PC-3 (cell line): ENCODE data around the gene FBXO48. TPM values are rescaled to one million over a fixed set of nuclear protein-coding genes. Genes with fewer than 3 reads are reported as not detected.

Experiments
- ATAC-seq: fragments of 200-7000 bp; cut with Tn5 transposase; 2 replicates; pipeline ENCODE4 v1.9.1; 2020; ENCODE audit warnings: mild to moderate bottlenecking, moderate library complexity
- BruUV-seq: library from RNA; stranded (reverse); fragments of 400-500 nt; replicated peaks from 2 replicates; lab custom pipeline; 2021; lab: Mats Ljungman, UMichigan
- CTCF ChIA-PET: fragments of 300-600 bp; sonication (Branson Sonifier 250); formaldehyde crosslinking; loops from one replicate; lab custom pipeline; 2022; ENCODE audit warnings: antibody characterized with exemption; lab: Charles Lee
- POLR2A ChIA-PET: fragments of 300-600 bp; sonication (Branson Sonifier 250); formaldehyde crosslinking; loops from one replicate; lab custom pipeline; 2022; ENCODE audit warnings: antibody characterized with exemption; ENCODE audit not compliant: unreplicated experiment; lab: Charles Lee
- DNase-seq: peaks from one replicate; pipeline ENCODE4 v3.0.0-alpha.2; 2015
- H2AFZ ChIP-seq: fragments of 300-600 bp; sonication (generic); 2 replicates; pipeline ENCODE4 v1.6.0; 2016; ENCODE audit warnings: antibody characterized with exemption, low read length
- H3F3A ChIP-seq: fragments of 300-600 bp; sonication (generic); one replicate; pipeline ENCODE4 v1.6.0; 2017; ENCODE audit warnings: antibody characterized with exemption, low read length, control low read depth, mild to moderate bottlenecking; ENCODE audit not compliant: unreplicated experiment
- H3K27ac ChIP-seq: fragments of 300-600 bp; sonication (generic); 2 replicates; pipeline ENCODE4 v1.5.1; 2016; ENCODE audit warnings: mild to moderate bottlenecking, low read length
- H3K27me3 ChIP-seq: fragments of 300-600 bp; sonication (generic); 2 replicates; pipeline ENCODE4 v1.6.1; 2016; ENCODE audit warnings: low read length, mixed read lengths
- H3K36me3 ChIP-seq: fragments of 300-600 bp; sonication (generic); 2 replicates; pipeline ENCODE4 v1.6.1; 2016; ENCODE audit warnings: low read depth, mixed run types, low read length, mixed read lengths
- H3K4me1 ChIP-seq: fragments of 300-600 bp; sonication (generic); 2 replicates; pipeline ENCODE4 v1.5.1; 2016; ENCODE audit warnings: low read length; ENCODE audit not compliant: insufficient read depth
- H3K4me2 ChIP-seq: fragments of 300-600 bp; sonication (generic); 2 replicates; pipeline ENCODE4 v1.6.0; 2016; ENCODE audit warnings: low read length
- H3K4me3 ChIP-seq: fragments of 300-600 bp; sonication (generic); 2 replicates; pipeline ENCODE4 v1.5.1; 2016; ENCODE audit warnings: mild to moderate bottlenecking, low read length, mixed read lengths
- H3K79me2 ChIP-seq: fragments of 300-600 bp; sonication (generic); 2 replicates; pipeline ENCODE4 v1.6.1; 2017; ENCODE audit warnings: low read length, mixed read lengths
- H3K9ac ChIP-seq: fragments of 300-600 bp; sonication (generic); 2 replicates; pipeline ENCODE4 v1.6.0; 2016; ENCODE audit warnings: mild to moderate bottlenecking, low read length
- H3K9me2 ChIP-seq: fragments of 300-600 bp; sonication (generic); replicated peaks from 2 replicates; pipeline ENCODE4 v1.6.1; 2016; ENCODE audit warnings: mixed run types, low read length, mixed read lengths
- H3K9me3 ChIP-seq: fragments of 300-600 bp; sonication (generic); 2 replicates; pipeline ENCODE4 v1.6.1; 2016; ENCODE audit warnings: low read length, mixed read lengths
- H4K20me1 ChIP-seq: fragments of 300-600 bp; sonication (generic); 2 replicates; pipeline ENCODE4 v1.6.1; 2016; ENCODE audit warnings: low read length, mixed read lengths
- CTCF ChIP-seq: fragments of 300-600 bp; sonication (generic); conservative IDR thresholded peaks from 2 replicates; pipeline ENCODE4 v1.5.1; 2017; ENCODE audit warnings: antibody characterized with exemption, low read depth, mild to moderate bottlenecking, low read length
- EZH2 ChIP-seq: fragments of 300-600 bp; sonication (generic); IDR thresholded peaks from one replicate; pipeline ENCODE4 v1.6.1; 2017; ENCODE audit warnings: antibody characterized with exemption, mild to moderate bottlenecking, low read length; ENCODE audit not compliant: unreplicated experiment
- EZH2phosphoT487 ChIP-seq: fragments of 300-600 bp; sonication (generic); IDR thresholded peaks from 2 replicates; pipeline ENCODE4 v1.6.1; 2018; ENCODE audit warnings: mild to moderate bottlenecking, antibody characterized with exemption, low read length, borderline replicate concordance
- intact Hi-C: fragments of 100-400 bp; cut with micrococcal nuclease; formaldehyde crosslinking; loops from 2 replicates; pipeline ENCODE4 v1.9.0; 2023
- total RNA-seq: library from RNA; depleted of rRNA; stranded (reverse); fragments of >200 nt; gene quantifications from 2 replicates; pipeline ENCODE4 v1.2.3, GENCODE V29; 2014; rRNA removed

The FBXO48 gene
- total RNA-seq, 1 experiment from 2014 or later: 0.91 TPM

GRCh38 chr2:68411397-68412126, 55.5 kb downstream of the FBXO48 start:
- intact Hi-C loops: no loop called here
- Histone ChIP-seq H3K27ac (no peak overlapping the region), H3K4me1 (no peaks in the 10 kb centered on the region), H3K9me2 (no peaks in the 10 kb centered on the region), H3K79me2 (no peaks in the 10 kb centered on the region), H3K9me3 (no peaks in the 10 kb centered on the region), H3K4me2 (no peak overlapping the region), H3K9ac (no peak overlapping the region), H3F3A (no peaks in the 10 kb centered on the region), H4K20me1 (no peaks in the 10 kb centered on the region), H3K4me3 (no peak overlapping the region), H3K36me3 (no peaks in the 10 kb centered on the region), H2AFZ (no peak overlapping the region), H3K27me3 (no peaks in the 10 kb centered on the region)
- BruUV-seq: no TSS peak
- ChIA-PET CTCF (no interaction called here), POLR2A (no interaction called here)
- TF ChIP-seq EZH2phosphoT487 (no peak), CTCF (no peak), EZH2 (no peak)
- DNase-seq: no peak
- no peak for ATAC-seq

Other genes starting within 250 kb of the FBXO48 start
- 13.7 and 21.8 TPM in 2 replicates for gene PPP3R1, start 214.8 kb downstream of the FBXO48 start, total RNA-seq
- 11.6 and 11.7 TPM in 2 replicates for gene CNRIP1, start 147.3 kb downstream of the FBXO48 start, total RNA-seq
- not detected in 2 replicates for gene PLEK, start 102.0 kb downstream of the FBXO48 start, total RNA-seq
- gene APLF, start 291 bp upstream of the FBXO48 start, total RNA-seq: 0.69 and 2.4 TPM in 2 replicates
- 0.12 and 0.26 TPM in 2 replicates for gene PROKR1, start 176.3 kb upstream of the FBXO48 start, total RNA-seq